HepG2 (cell line): ENCODE results near the gene MFSD11. TPM values are rescaled to one million over a fixed set of nuclear protein-coding genes. Genes with fewer than 3 reads are reported as not detected.

Experiments used
- DMAP1 ChIP-seq: IDR thresholded peaks from 2 replicates; pipeline ENCODE4 v1.6.1; 2016
- ERF ChIP-seq: IDR thresholded peaks from 2 replicates; pipeline ENCODE4 v1.6.1; 2018; ENCODE audit warnings: missing biosample characterization, missing genetic modification reagents
- HNF1B ChIP-seq: sonication (generic); formaldehyde crosslinking; IDR thresholded peaks from 2 replicates; pipeline ENCODE4 v1.5.1; 2020; ENCODE audit warnings: mild to moderate bottlenecking, moderate library complexity, missing genetic modification reagents
- KDM5A ChIP-seq: fragments of 200-600 bp; sonication (generic); IDR thresholded peaks from 2 replicates; pipeline ENCODE4 v1.7.0; 2018; ENCODE audit warnings: antibody characterized with exemption, mild to moderate bottlenecking, low read length, borderline replicate concordance
- MAF1 ChIP-seq: sonication (generic); formaldehyde crosslinking; IDR thresholded peaks from 2 replicates; pipeline ENCODE4 v1.5.0; 2020; ENCODE audit warnings: missing genetic modification reagents, borderline replicate concordance
- POGK ChIP-seq: sonication (generic); formaldehyde crosslinking; conservative IDR thresholded peaks from 2 replicates; pipeline ENCODE4 v1.8.0; 2022; ENCODE audit warnings: mild to moderate bottlenecking, moderate library complexity, missing genetic modification reagents
- SNRNP70 ChIP-seq: fragments of 200-400 bp; formaldehyde crosslinking; IDR thresholded peaks from 2 replicates; pipeline ENCODE4 v1.6.1; 2017; ENCODE audit warnings: mild to moderate bottlenecking, low read depth, low read length, moderate library complexity
- TRIM22 ChIP-seq: fragments of 450-650 bp; IDR thresholded peaks from 2 replicates; pipeline ENCODE4 v1.6.1; 2017
- ZBTB14 ChIP-seq: sonication (generic); formaldehyde crosslinking; IDR thresholded peaks from 2 replicates; pipeline ENCODE4 v1.4.0; 2020; ENCODE audit warnings: missing genetic modification reagents
- ZC3H13 ChIP-seq: sonication (generic); formaldehyde crosslinking; IDR thresholded peaks from 2 replicates; pipeline ENCODE4 v1.8.1; 2023; ENCODE audit warnings: mild to moderate bottlenecking, missing genetic modification reagents, moderate library complexity
- ZHX2 ChIP-seq, 2 experiments: sonication (generic) in 1 of 2; formaldehyde crosslinking in 1 of 2; IDR thresholded peaks; 2 replicates each; pipeline versions ENCODE4 v1.6.1 to v1.9.0; 2014 to 2022; ENCODE audit warnings: antibody characterized with exemption in 1 of 2, borderline replicate concordance in 1 of 2, inconsistent platforms in 1 of 2, low read depth in 1 of 2, missing genetic modification reagents in 1 of 2
- ZNF296 ChIP-seq: sonication (generic); formaldehyde crosslinking; conservative IDR thresholded peaks from 2 replicates; pipeline ENCODE4 v1.5.0; 2020; ENCODE audit warnings: mild to moderate bottlenecking, missing genetic modification reagents
- ZNF546 ChIP-seq: sonication (generic); formaldehyde crosslinking; conservative IDR thresholded peaks from 2 replicates; pipeline ENCODE4 v1.8.1; 2023; ENCODE audit warnings: mild to moderate bottlenecking, missing genetic modification reagents
- ZNF598 ChIP-seq: sonication (generic); formaldehyde crosslinking; IDR thresholded peaks from 2 replicates; pipeline ENCODE4 v1.5.1; 2020; ENCODE audit warnings: mild to moderate bottlenecking, missing genetic modification reagents, borderline replicate concordance
- polyA plus RNA-seq, 8 experiments: library from polyadenylated mRNA; depleted of rRNA in 3 of 8; stranded (reverse) in 7 of 8; unstranded in 1 of 8; fragments of >200 nt; fragmentation: Illumina TruSeq in 4 of 8; extraction: Trizol in 4 of 8; gene quantifications; 2 replicates each; pipeline versions ENCODE4 v1.2.1 to v1.2.3, GENCODE V29; 2011 to 2016; ENCODE audit warnings: low read depth in 4 of 8, missing spikeins in 1 of 8, mixed read lengths in 1 of 8; ENCODE audit not compliant: insufficient read depth in 1 of 8
- total RNA-seq, 5 experiments: library from RNA; depleted of rRNA; stranded (reverse); fragments of >200 nt; fragmentation: Illumina TruSeq; extraction: Trizol; gene quantifications; 2 replicates each; pipeline ENCODE4 v1.2.3, GENCODE V29; 2016; ENCODE audit warnings: low read depth in 1 of 5

The MFSD11 gene
- total and polyA plus RNA-seq, 2 of the 13 experiments (the other 11 are each of a cell fraction or from before 2014, with no cell fraction given) = 26.1 to 36.3 TPM

GRCh38 chr17:76710863-76711611, 26.9 kb upstream of the MFSD11 start, which contains the start of gene MXRA7 (continued):
- TF ChIP-seq TRIM22 = no peak
- no peak for TF ChIP-seq ZNF546
- TF ChIP-seq HNF1B (CRISPR knock-in tag) = no peak
- TF ChIP-seq ZC3H13 (CRISPR knock-in tag) = no peak
- no peak for TF ChIP-seq MAF1 (CRISPR knock-in tag)
- no peak for TF ChIP-seq DMAP1 (CRISPR knock-in tag)
- no peak for TF ChIP-seq POGK (CRISPR knock-in tag)
- 0 out of 2 replicates have a peak, but pooled peaks have one; percentile 34 for TF ChIP-seq ZNF598 (CRISPR knock-in tag)
- 0 out of 2 replicates have a peak, but pooled peaks have one; percentile 51 for TF ChIP-seq ERF (CRISPR knock-in tag)
- TF ChIP-seq KDM5A = no peak
- TF ChIP-seq SNRNP70 = no peak
- no peak for TF ChIP-seq ZNF296 (CRISPR knock-in tag)
- TF ChIP-seq ZHX2 (IDR thresholded peaks at IDR 0.05; ENCODE audit: low read depth) = no peak
- no peak for TF ChIP-seq ZHX2 (CRISPR knock-in tag; IDR thresholded peaks at IDR 0.05; ENCODE audit: borderline replicate concordance)
- no peak for TF ChIP-seq ZBTB14
